Subcutaneous abdominal adipose tissue (tissue), 5 donors: ENCODE data around the gene NUP54.

Source experiments
- H3K27ac ChIP-seq: one replicate; pipeline ENCODE4 v1.7.0; 2013; ENCODE audit warnings: low read depth, mild to moderate bottlenecking, inconsistent platforms, low read length, moderate library complexity
- H3K27me3 ChIP-seq, 5 donors: one replicate each; pipeline ENCODE4 v1.7.0; 2013; ENCODE audit warnings: low read length in 5 of 5, inconsistent platforms in 1 of 5; ENCODE audit not compliant: control insufficient read depth in 5 of 5, insufficient read depth in 4 of 5
- H3K36me3 ChIP-seq, 5 donors: one replicate each; pipeline ENCODE4 v1.7.0; 2013; ENCODE audit warnings: low read length in 5 of 5; ENCODE audit not compliant: control insufficient read depth in 5 of 5, insufficient read depth in 5 of 5
- H3K4me1 ChIP-seq, 5 donors: one replicate each; pipeline ENCODE4 v1.7.0; 2013; ENCODE audit warnings: low read length in 5 of 5, mild to moderate bottlenecking in 3 of 5, moderate library complexity in 1 of 5; ENCODE audit not compliant: control insufficient read depth in 5 of 5, insufficient read depth in 5 of 5
- H3K4me3 ChIP-seq, 5 donors: one replicate each; pipeline ENCODE4 v1.7.0; 2013; ENCODE audit warnings: low read length in 5 of 5, low read depth in 1 of 5
- H3K9ac ChIP-seq, 5 donors: one replicate each; pipeline ENCODE4 v1.7.0; 2013; ENCODE audit warnings: low read length in 5 of 5, mild to moderate bottlenecking in 4 of 5, moderate library complexity in 3 of 5
- H3K9me3 ChIP-seq, 5 donors: one replicate each; pipeline ENCODE4 v1.7.0; 2013; ENCODE audit warnings: low read length in 5 of 5; ENCODE audit not compliant: control insufficient read depth in 5 of 5
- donor health status: healthy.
- donor health status: healthy.
- donor health status: healthy.
- donor health status: healthy.
- donor health status: healthy.

The NUP54 gene, protein sequence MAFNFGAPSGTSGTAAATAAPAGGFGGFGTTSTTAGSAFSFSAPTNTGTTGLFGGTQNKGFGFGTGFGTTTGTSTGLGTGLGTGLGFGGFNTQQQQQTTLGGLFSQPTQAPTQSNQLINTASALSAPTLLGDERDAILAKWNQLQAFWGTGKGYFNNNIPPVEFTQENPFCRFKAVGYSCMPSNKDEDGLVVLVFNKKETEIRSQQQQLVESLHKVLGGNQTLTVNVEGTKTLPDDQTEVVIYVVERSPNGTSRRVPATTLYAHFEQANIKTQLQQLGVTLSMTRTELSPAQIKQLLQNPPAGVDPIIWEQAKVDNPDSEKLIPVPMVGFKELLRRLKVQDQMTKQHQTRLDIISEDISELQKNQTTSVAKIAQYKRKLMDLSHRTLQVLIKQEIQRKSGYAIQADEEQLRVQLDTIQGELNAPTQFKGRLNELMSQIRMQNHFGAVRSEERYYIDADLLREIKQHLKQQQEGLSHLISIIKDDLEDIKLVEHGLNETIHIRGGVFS

DNA sequence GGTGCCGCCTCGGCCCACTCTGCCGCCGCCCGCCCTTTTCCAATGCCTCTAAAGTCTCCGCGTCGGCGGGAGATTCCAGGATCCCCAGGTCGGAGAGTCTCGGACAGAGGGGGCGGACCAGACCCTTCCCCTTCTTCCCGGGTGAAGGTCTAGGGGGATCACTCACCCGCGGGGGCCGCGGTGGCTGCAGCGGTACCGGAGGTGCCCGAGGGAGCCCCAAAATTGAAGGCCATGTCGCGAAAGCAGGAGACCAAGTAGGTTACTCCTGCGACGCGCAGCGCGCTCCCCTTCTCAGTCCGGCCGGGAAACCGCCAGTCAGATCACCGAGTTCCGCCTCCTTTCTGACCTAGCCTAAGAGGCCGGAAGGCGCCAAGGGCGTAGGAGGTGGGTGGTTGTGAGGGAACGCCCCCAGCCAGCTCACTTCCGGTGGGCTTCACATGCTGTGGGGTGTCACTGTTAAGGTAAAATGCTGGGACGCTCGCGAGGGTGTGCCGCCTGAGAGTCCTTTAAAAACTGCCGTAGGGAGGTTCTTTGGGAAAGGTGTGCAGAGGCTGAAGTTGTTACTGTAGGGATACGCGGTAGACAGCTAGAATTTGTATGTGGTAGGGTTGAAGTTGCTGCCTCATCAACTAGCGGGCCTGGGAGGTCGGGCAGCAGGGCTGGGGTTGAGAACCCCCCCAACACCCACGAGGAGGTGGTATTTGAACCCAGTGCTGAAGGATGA lies at the start of gene NUP54:
Gene NUP54, minus strand, starts transcription at position 256 of the 724 bp plus-strand sequence. Its CDS starts 23 bp downstream, at position 233.
- Histone ChIP-seq H3K9ac (peak within 1 kb of the TSS; percentile 90 to 99 (median 98)), H3K36me3 (peaks cover 0 to 7% (median 0%) of the 10 kb centered on the region in 5 donors), H3K9me3 (no peaks in the 10 kb centered on the region), H3K27ac (peak within 1 kb of the TSS; percentile 97), H3K4me1 (peaks cover 0 to 32% (median 28%) of the 10 kb centered on the region in 5 donors), H3K27me3 (no peaks in the 10 kb centered on the region), H3K4me3 (peak within 1 kb of the TSS; percentile 84 to 99 (median 93))

DNA sequence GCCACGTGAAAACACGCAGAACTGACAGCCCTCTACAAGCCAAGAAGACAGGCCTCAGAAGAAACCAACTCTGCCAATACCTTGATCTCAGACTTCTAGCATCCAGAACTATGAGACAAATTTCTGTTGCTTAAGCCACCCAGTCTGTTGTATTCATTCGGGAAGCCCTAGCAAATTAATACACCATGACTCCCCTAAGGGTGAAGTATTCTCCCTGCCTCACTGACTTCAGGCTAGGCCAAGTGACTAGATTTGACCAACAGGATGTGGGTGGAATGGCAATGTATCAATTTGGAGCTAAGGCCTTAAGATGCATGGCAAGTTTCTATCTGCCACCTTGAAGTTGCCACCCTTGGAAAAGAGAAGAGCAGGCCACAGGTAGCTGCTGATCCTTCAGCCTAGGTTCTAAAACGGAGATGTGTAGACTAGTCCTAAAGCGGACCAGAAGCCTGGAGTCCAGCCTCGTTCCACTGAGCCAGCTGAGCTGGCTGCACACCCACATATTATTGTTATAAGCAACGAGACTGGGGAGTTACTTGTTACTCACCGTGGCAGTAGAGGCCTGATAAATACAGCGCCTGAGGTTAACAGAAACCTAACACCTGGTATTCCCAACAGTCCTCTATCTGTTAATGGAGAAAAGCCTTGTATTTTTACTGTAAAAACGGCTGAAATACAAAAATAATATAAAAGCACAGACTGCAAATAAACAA lies 49.0 kb upstream of the NUP54 start:
- no peaks in the 10 kb centered on the region for H3K27me3 ChIP-seq
- H3K9me3 ChIP-seq, result peaks cover 0 to 13% (median 10%) of the 10 kb centered on the region in 5 donors
- peaks cover 14 to 87% (median 74%) of the 10 kb centered on the region in 5 donors for H3K4me1 ChIP-seq
- peak overlapping the region in 2 of 5 donors; percentile 4 to 44 for H3K9ac ChIP-seq
- peak overlapping the region; percentile 63 for H3K27ac ChIP-seq
- peaks cover 3 to 25% (median 19%) of the 10 kb centered on the region in 5 donors for H3K36me3 ChIP-seq
- H3K4me3 ChIP-seq, result no peak overlapping the region

DNA sequence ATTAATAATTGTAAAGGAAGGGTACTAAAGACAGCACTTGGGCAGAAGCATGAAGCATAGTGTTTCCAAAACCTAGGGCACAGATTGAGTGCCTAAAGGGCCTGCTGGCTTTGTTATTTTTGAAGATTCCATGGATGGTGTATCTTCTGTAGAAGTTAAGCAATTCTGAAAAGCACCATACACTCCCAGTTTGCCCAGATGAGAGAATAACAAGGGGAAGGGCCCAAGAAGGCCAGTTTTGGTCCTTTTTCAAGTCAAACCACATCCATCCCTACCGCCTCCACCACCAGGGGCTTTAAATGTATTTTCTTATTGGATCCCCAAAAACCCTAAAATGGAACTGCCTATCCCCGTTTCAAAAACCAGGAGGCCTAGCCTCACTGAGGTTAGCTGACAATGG lies 48.2 kb upstream of the NUP54 start:
- H3K4me1 ChIP-seq, result peaks cover 15 to 92% (median 80%) of the 10 kb centered on the region in 5 donors
- H3K27ac ChIP-seq, result peak overlapping the region; percentile 63
- H3K4me3 ChIP-seq, result no peak overlapping the region
- peaks cover 3 to 26% (median 21%) of the 10 kb centered on the region in 5 donors for H3K36me3 ChIP-seq
- no peaks in the 10 kb centered on the region for H3K27me3 ChIP-seq
- peaks cover 0 to 13% (median 10%) of the 10 kb centered on the region in 5 donors for H3K9me3 ChIP-seq
- no peak overlapping the region for H3K9ac ChIP-seq

DNA sequence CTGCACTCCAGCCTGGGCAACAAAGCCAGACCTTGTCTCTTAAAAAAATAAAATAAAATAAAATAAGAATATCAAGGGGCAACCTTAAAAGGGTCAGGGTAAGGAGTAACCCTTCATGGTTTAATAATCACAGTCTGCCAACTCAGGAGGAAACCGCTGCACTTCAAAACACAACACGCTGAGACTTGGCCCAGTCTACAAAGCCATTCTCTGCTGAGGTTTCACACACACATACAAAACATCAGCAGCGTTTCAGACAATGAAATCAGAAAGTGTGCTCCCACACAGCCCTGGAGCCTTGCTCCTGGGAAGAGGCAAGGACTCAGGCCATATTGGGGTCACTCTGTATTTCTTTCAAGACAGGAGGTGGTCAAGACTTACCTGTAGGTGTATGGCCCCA lies 47.1 kb upstream of the NUP54 start:
- peaks cover 3 to 28% (median 23%) of the 10 kb centered on the region in 5 donors for H3K36me3 ChIP-seq
- H3K4me1 ChIP-seq, result peaks cover 13 to 82% (median 71%) of the 10 kb centered on the region in 5 donors
- no peak overlapping the region for H3K4me3 ChIP-seq
- H3K27me3 ChIP-seq, result no peaks in the 10 kb centered on the region
- peaks cover 0 to 13% (median 10%) of the 10 kb centered on the region in 5 donors for H3K9me3 ChIP-seq
- peak overlapping the region; percentile 63 for H3K27ac ChIP-seq
- H3K9ac ChIP-seq, result peak overlapping the region in 1 of 5 donors; percentile 29

DNA sequence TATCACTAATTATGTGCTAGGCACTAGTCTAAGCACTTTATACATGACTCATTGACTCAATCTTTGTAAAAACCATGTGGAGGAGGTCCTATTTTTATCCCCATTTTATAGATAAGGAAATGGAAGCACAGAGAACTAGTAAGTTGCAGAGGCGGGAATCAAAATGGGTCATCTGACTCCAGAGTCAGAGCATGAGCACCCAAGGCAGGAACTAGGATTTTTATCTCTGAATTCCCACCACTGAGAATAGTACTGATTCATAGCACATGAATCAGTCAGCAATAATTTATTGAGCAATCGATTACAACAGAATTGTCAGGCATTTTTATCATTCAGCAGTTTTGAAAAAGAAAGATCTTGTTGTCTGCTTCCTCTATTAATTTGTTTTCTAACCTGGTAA lies 46.1 kb upstream of the NUP54 start:
- Histone ChIP-seq H3K36me3 (peaks cover 3 to 28% (median 23%) of the 10 kb centered on the region in 5 donors), H3K9me3 (peaks cover 0 to 13% (median 10%) of the 10 kb centered on the region in 5 donors), H3K27me3 (no peaks in the 10 kb centered on the region), H3K9ac (peak overlapping the region in 1 of 5 donors; percentile 58), H3K27ac (peak overlapping the region; percentile 86), H3K4me3 (no peak overlapping the region), H3K4me1 (peaks cover 9 to 79% (median 66%) of the 10 kb centered on the region in 5 donors)

DNA sequence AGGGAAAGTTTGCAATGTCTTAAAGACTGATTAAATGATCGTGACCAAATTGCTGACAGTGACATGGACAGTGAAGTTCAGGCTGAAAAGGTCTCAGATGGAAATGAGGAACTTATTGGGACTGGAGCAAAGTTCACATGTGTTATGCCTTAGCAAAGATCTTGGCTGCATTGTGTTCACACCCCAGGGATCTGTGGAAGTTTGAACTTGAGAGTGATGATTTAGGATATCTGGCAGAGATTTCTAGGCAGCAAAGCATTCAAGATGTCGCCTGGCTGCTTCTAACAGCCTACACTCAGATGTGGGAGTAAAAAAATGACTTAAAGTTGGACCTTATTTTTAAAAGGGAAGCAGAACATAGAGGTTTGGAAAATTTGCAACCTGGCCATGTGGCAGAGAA lies 44.0 kb upstream of the NUP54 start:
- peaks cover 0 to 13% (median 10%) of the 10 kb centered on the region in 5 donors for H3K9me3 ChIP-seq
- H3K36me3 ChIP-seq, result peaks cover 3 to 33% (median 23%) of the 10 kb centered on the region in 5 donors
- peak overlapping the region; percentile 86 for H3K27ac ChIP-seq
- peak overlapping the region in 1 of 5 donors; percentile 10 for H3K4me3 ChIP-seq
- no peak overlapping the region for H3K9ac ChIP-seq
- peaks cover 6 to 68% (median 55%) of the 10 kb centered on the region in 5 donors for H3K4me1 ChIP-seq
- no peaks in the 10 kb centered on the region for H3K27me3 ChIP-seq

DNA sequence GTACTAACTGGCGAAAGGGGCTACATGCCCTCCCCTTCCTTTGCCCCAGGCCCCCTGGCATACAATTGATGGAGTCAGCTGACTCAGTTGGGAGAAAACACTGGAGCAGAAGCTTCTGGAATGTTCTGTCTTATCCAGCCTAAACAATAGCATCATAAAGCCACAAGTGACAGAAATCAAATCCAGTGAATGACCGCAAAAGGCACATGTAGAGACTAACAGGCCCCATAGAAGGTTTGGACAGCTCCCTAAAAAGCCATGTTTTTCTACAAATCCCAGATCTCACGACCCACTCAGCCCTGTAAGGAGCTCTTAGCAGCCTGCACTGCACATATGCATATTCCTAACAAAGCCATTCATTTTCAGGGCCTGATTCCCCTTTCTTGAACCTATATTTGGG lies 40.4 kb upstream of the NUP54 start:
- Histone ChIP-seq H3K27me3 (no peaks in the 10 kb centered on the region), H3K27ac (peak overlapping the region; percentile 35), H3K4me1 (peaks cover 3 to 36% (median 30%) of the 10 kb centered on the region in 5 donors), H3K9me3 (peaks cover 0 to 13% (median 10%) of the 10 kb centered on the region in 5 donors), H3K4me3 (no peak overlapping the region), H3K9ac (peak overlapping the region in 1 of 5 donors; percentile 20), H3K36me3 (peaks cover 5 to 30% (median 24%) of the 10 kb centered on the region in 5 donors)

DNA sequence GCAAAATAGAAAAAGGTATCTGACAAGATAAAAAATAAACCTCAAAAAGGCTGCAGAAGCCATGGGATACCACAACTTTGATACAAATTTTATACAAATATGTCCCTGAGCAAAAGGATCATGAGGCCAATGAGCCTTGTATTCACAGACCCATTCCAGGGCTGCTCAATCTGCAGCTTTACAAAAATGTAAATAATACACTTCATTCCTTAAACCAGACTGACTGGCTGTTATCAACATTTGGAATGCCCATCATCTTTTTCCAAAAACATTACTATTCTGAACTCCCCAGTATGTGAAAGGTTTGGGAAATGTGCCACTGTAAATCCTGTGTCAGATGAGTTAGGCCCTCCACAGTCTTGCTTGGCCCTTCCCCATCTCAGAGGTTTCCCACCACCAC lies 40.0 kb upstream of the NUP54 start:
- Histone ChIP-seq H3K4me3 (no peak overlapping the region), H3K27me3 (no peaks in the 10 kb centered on the region), H3K9me3 (peaks cover 0 to 10% (median 9%) of the 10 kb centered on the region in 5 donors), H3K9ac (peak overlapping the region in 1 of 5 donors; percentile 20), H3K27ac (peak overlapping the region; percentile 35), H3K36me3 (peaks cover 3 to 26% (median 20%) of the 10 kb centered on the region in 5 donors), H3K4me1 (peaks cover 3 to 33% (median 26%) of the 10 kb centered on the region in 5 donors)

DNA sequence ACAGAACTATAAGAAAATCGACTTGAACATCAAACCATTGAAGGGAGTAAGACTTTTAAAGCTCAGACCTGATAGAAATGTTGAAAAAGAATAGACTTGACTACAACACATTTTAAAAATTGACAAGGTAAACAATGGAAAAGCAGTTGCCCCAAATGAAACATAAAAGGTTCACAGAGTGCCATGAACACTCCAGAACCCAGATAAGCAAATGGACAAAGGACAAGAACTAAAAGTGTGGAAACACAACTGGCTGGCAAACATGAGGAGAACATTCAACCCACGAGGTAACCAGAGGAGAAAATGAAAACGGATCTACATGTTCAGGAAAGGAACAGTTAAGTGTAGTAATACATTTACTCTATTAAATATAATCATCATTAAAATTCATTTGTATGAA lies 39.0 kb upstream of the NUP54 start:
- H3K27ac ChIP-seq, result peak overlapping the region; percentile 14
- no peaks in the 10 kb centered on the region for H3K27me3 ChIP-seq
- peaks cover under 1 to 24% (median 20%) of the 10 kb centered on the region in 5 donors for H3K4me1 ChIP-seq
- H3K9me3 ChIP-seq, result peaks cover 0 to 2% (median 0%) of the 10 kb centered on the region in 5 donors
- peaks cover 6 to 19% (median 13%) of the 10 kb centered on the region in 5 donors for H3K36me3 ChIP-seq
- no peak overlapping the region for H3K4me3 ChIP-seq
- peak overlapping the region in 1 of 5 donors; percentile 24 for H3K9ac ChIP-seq
